Body of pancreas (tissue), 4 donors: ENCODE measurements around the gene CACNG4.

ENCODE experiments used
- CTCF ChIP-seq, 7 experiments: fragments of 450-650 bp in 4 of 7; fragments of 200-600 bp in 3 of 7; sonication (generic) in 3 of 7; IDR thresholded peaks; one replicate each; pipeline ENCODE4 v1.5.1; 2016 to 2019; ENCODE audit warnings: antibody characterized with exemption in 7 of 7
- POLR2A ChIP-seq, 3 donors: fragments of 450-650 bp; IDR thresholded peaks; one replicate each; pipeline ENCODE4 v1.6.1; 2016; ENCODE audit warnings: antibody characterized with exemption in 3 of 3, mild to moderate bottlenecking in 2 of 3

DNA sequence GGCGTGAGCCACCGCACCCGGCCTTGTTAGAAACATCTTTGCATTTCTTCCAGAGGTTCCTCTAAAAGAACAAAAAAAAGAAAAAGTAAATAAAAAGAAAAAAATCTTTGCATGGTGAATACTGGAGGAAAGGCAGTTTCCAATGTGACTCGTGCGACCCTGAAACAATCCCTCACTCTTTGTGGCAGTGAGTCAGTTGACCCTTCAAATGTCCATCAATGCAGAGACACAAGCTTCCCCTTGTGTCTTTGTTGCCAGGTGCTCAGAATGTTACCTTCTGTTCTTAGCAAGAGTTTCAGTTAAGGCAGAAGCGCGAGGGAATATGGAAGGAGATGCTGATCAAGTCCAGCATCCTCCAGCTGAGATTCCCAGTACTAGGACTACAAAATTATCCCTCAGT is 16.4 kb downstream of the CACNG4 start:
- no peak for TF ChIP-seq CTCF (IDR thresholded peaks at IDR 0.05)
- no peak for TF ChIP-seq POLR2A (IDR thresholded peaks at IDR 0.05)
